Kidney (tissue), 14 donors: Measurements from ENCODE around the gene BET1L. TPM values are rescaled to one million over a fixed set of nuclear protein-coding genes. Genes with fewer than 3 reads are reported as not detected.
"Not testable (repeated sequence)": the region's sequence is repeated elsewhere in the genome, so short reads cannot be mapped to it uniquely, and the experiment has no call there.

Experiments used
- DNase-seq, 5 donors: peaks; one replicate each; pipeline ENCODE4 v3.0.0-alpha.2; 2013 to 2020
- FAIRE-seq: peaks from 2 replicates; lab custom pipeline; 2012; peaks lifted over from hg19 to GRCh38; lab: Jason Lieb, UNC
- H3K27ac ChIP-seq, 2 donors: one replicate each; pipeline ENCODE4 v1.7.0; 2013; ENCODE audit warnings: low read depth in 2 of 2, low read length in 2 of 2, inconsistent platforms in 1 of 2
- H3K27me3 ChIP-seq: one replicate; pipeline ENCODE4 v1.7.1; 2013; ENCODE audit warnings: low read length, inconsistent platforms; ENCODE audit not compliant: control insufficient read depth, insufficient read depth
- H3K36me3 ChIP-seq, 3 donors: one replicate each; pipeline versions ENCODE4 v1.7.0 to v1.7.1; 2013; ENCODE audit warnings: low read length in 3 of 3, control low read depth in 1 of 3, inconsistent platforms in 1 of 3; ENCODE audit not compliant: insufficient read depth in 3 of 3, control insufficient read depth in 2 of 3
- H3K4me1 ChIP-seq, 3 donors: one replicate each; pipeline versions ENCODE4 v1.7.0 to v1.7.1; 2013; ENCODE audit warnings: low read length in 3 of 3, inconsistent platforms in 1 of 3, low read depth in 1 of 3; ENCODE audit not compliant: control insufficient read depth in 2 of 3, insufficient read depth in 2 of 3
- H3K4me3 ChIP-seq, 3 donors: one replicate each; pipeline versions ENCODE4 v1.7.0 to v1.8.1; 2013; ENCODE audit warnings: low read length in 3 of 3, control low read depth in 1 of 3, inconsistent platforms in 1 of 3
- H3K9ac ChIP-seq, 3 donors: one replicate each; pipeline versions ENCODE4 v1.7.0 to v1.7.1; 2013; ENCODE audit warnings: low read length in 3 of 3, control low read depth in 1 of 3, inconsistent platforms in 1 of 3
- H3K9me3 ChIP-seq, 3 donors: one replicate each; pipeline versions ENCODE4 v1.7.0 to v1.7.1; 2013; ENCODE audit warnings: low read length in 3 of 3, control low read depth in 1 of 3, inconsistent platforms in 1 of 3; ENCODE audit not compliant: control insufficient read depth in 2 of 3, insufficient read depth in 1 of 3
- CTCF ChIP-seq: IDR thresholded peaks from 3 replicates; pipeline ENCODE4 v1.5.1; 2012; ENCODE audit warnings: mild to moderate bottlenecking, moderate library complexity, borderline replicate concordance; ENCODE audit not compliant: insufficient read depth; ENCODE audit errors: extremely low read depth
- intact Hi-C: fragments of 100-400 bp; cut with DNase I; formaldehyde crosslinking; loops from one replicate; pipeline ENCODE4 v1.11.1; 2022
- polyA plus RNA-seq: library from polyadenylated mRNA; stranded (reverse); fragments of 350-450 nt; fragmentation: Illumina TruSeq; extraction: RNeasy Lipid Tissue Mini Kit (QIAGEN cat#74804); gene quantifications from one replicate; pipeline ENCODE4 v1.2.3, GENCODE V29; 2014; ENCODE audit warnings: low read depth, low replicate concordance; ENCODE audit not compliant: insufficient read depth
- total RNA-seq: library from RNA; stranded (reverse); fragmentation: NEBNext Ultra II Directional; extraction: Animal tissue kit (Norgen Biotek cat#: 25700); gene quantifications from one replicate; pipeline ENCODE4 v1.2.1, GENCODE V29; 2021
- donor health status: control.
- donor health status: control.
- donor health status: control.
- donor health status: control.
- donor health status: control.
- donor health status: DM: yes; HTN: yes; CAD: no.
- donor health status: Normal renal cell carcinoma (clear cell type).

The BET1L gene
- total and polyA plus RNA-seq, 2 donors from 2014 or later, result 43.9 to 56.5 TPM

GRCh38 chr11:244376-244775 lies 37.2 kb upstream of the BET1L start:
- DNase-seq, result no peak
- no peaks in the 10 kb centered on the region for H3K4me1 ChIP-seq
- H3K36me3 ChIP-seq, result peaks cover 17 to 32% (median 30%) of the 10 kb centered on the region in 3 donors
- TF ChIP-seq CTCF, result no peak
- H3K27ac ChIP-seq, result no peak overlapping the region
- no peak overlapping the region for H3K4me3 ChIP-seq
- no peak overlapping the region for H3K9ac ChIP-seq
- H3K27me3 ChIP-seq, result no peaks in the 10 kb centered on the region
- intact Hi-C loops, result no loop called here
- no peak for FAIRE-seq
- H3K9me3 ChIP-seq, result no peaks in the 10 kb centered on the region

GRCh38 chr11:241634-242033 lies 34.4 kb upstream of the BET1L start:
- peaks cover 9 to 14% (median 13%) of the 10 kb centered on the region in 3 donors for H3K36me3 ChIP-seq
- intact Hi-C loops, result no loop called here
- no peak overlapping the region for H3K4me3 ChIP-seq
- no peaks in the 10 kb centered on the region for H3K27me3 ChIP-seq
- H3K4me1 ChIP-seq, result peaks cover 0 to 12% (median 6%) of the 10 kb centered on the region in 3 donors
- FAIRE-seq, result no peak
- no peak overlapping the region for H3K9ac ChIP-seq
- DNase-seq, result no peak
- no peak overlapping the region for H3K27ac ChIP-seq
- H3K9me3 ChIP-seq, result no peaks in the 10 kb centered on the region
- no peak for TF ChIP-seq CTCF

GRCh38 chr11:240315-240714 lies 33.1 kb upstream of the BET1L start:
- peaks cover 2 to 9% (median 7%) of the 10 kb centered on the region in 3 donors for H3K36me3 ChIP-seq
- FAIRE-seq, result no peak
- no peak for TF ChIP-seq CTCF

GRCh38 chr11:238346-238745 lies 31.1 kb upstream of the BET1L start:
- H3K27ac ChIP-seq, H3K9me3 ChIP-seq, DNase-seq, H3K27me3 ChIP-seq, H3K9ac ChIP-seq, H3K36me3 ChIP-seq, intact Hi-C loops, FAIRE-seq: not testable (repeated sequence)
- Histone ChIP-seq H3K4me3 (peak overlapping the region in 1 of 3 donors; percentile 99), H3K4me1 (peaks cover 0 to 19% (median 12%) of the 10 kb centered on the region in 3 donors)

More at GRCh38 chr11:240315-240714, 33.1 kb upstream of the BET1L start:
- Histone ChIP-seq H3K9ac (no peak overlapping the region), H3K4me3 (no peak overlapping the region), H3K4me1 (peaks cover 0 to 16% (median 10%) of the 10 kb centered on the region in 3 donors), H3K9me3 (no peaks in the 10 kb centered on the region), H3K27ac (no peak overlapping the region), H3K27me3 (no peaks in the 10 kb centered on the region)
- no peak for DNase-seq
- intact Hi-C loops, result no loop called here
